HTERT RPE-1 (cell line): ENCODE measurements around the gene GSC2.
"Not testable (repeated sequence)": the region's sequence is repeated elsewhere in the genome, so short reads cannot be mapped to it uniquely, and the experiment has no call there.

Experiments
- in situ Hi-C: fragments of 300-500 bp; cut with MboI; formaldehyde crosslinking; loops from 4 replicates; pipeline ENCODE4 v1.14.3; 2020; ENCODE audit warnings: low sequenced_read_pairs

Gene GSC2

GRCh38 chr22:19156109-19156508 is 6.0 kb upstream of the GSC2 start:
- in situ Hi-C loops: not testable (repeated sequence)

GRCh38 chr22:19152942-19153883 is 3.1 kb upstream of the GSC2 start:
- in situ Hi-C loops: no loop called here

GRCh38 chr22:19151329-19152191 is 1.5 kb upstream of the GSC2 start:
- in situ Hi-C loops: no loop called here

DNA sequence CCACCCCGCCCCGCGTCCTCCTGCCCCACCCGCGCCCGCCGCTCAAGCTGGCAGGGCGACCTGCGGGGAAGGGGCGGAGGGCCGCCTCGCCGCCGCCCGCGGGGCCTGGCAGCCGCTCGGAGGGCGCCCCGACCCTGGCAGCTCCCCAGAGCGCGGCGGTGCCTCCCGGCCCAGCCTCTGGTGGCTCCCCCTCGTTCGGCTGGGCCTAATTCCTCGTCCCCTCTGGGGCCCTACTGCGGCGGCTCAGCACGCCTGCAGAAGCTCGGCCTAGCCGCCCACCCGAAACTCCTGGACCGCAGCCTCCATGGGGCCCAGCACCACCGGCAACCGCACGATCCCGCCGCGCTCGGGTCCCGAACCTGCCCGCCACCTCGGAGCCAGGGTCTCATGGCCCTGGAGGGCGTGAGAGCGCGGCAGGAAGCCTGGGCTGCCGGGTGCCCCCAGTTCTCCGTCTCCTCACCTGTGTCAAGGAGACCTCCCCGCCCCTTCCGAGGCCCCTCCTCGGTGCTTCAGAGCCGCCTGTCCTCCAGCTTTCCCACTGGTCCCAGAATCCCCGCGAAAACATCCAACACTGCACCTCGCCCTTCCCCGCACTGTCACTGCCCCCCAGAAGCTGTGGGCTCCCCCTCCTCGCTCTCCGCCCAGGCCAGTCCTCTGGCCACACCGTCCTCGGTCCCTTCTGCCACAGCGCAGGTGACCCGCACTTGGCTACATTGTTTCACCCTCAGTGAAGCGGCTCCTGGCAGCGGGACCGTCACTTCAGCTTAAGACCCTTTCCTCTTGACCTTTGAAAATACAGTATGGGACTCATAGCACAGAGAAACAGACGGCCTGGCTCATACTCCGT is 613 bp upstream of the GSC2 start:
- in situ Hi-C loops: no loop called here

- in situ Hi-C loops: no loop called here
Observed at GRCh38 chr22:19149047-19149883, 827 bp downstream of the GSC2 start.

DNA sequence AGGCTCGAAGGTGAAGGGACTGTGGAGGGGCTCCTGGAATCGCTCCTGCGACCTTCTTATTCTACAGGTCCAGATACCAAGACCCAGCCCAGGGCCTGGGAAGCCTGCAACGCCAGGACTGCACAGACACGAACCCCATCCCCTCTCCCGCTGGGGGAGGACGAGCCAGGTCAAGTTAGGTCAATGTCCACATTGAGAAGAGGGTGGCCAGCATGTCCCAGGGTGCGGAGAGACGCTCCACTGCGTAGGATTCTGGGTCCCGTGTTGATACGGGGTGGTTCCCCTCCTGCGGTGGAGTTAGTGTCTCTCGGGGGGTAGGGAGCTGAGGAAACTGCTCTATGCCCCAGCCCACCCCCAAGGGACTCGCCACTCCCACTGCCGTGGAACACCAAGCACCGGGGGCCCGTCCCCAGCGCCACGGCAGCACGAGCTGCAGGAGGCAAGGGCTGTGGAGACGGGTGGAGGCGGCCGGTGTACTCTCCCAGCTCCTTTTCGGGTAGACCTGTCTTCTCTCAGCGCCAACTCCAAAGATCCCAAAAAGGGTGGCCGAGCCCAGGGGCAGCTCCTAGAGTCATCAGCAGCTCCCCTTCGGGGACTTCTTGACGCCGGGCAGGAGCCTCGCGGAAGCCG is 1.6 kb downstream of the GSC2 start:
- in situ Hi-C loops: no loop called here

GRCh38 chr22:19147195-19147780 is 2.8 kb downstream of the GSC2 start:
- in situ Hi-C loops: no loop called here

- in situ Hi-C loops: no loop called here
Observed at GRCh38 chr22:19146215-19146968, 3.7 kb downstream of the GSC2 start.

DNA sequence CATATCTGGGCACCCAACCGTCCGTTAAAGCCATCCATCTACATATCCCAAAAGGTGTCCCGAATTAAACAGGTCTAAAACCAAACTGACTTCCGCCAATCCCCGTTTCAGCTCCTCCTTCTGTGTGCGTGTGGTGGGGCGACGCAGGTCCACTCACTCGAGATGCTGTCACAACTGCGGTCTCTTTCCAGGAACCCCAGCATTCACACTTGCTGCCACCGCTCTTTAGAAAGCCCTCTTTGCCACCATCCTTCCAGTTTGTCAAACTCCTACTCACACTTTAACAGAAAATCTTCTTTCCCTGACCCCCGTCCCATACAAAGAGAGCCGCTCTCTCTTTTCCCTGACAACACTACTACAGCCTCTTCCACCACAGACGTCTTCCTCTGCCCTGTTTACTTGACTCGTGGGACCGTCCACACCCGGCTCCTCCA is 6.1 kb downstream of the GSC2 start:
- in situ Hi-C loops: no loop called here

- in situ Hi-C loops: no loop called here
Observed at GRCh38 chr22:19143212-19143611, 6.9 kb downstream of the GSC2 start.

DNA sequence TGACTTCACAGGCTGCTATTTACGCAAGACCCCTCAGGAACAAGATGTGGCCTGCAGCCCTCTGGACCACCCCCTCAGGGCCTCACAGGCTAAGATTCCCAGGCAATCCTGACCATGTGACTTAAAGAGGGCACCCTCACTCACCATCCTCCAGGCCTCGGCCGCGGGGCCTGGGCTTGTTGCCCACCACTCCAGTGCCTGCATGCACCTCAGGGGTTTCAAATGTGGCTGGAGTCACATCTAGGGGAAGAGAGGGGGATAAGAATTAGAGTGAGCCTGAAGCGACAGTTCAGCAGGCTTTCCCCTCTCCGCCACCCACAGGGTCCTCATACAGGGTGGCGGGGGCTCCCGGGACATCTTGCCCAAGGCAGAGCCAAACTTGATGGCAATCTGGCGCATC is 7.7 kb downstream of the GSC2 start:
- in situ Hi-C loops: no loop called here

DNA sequence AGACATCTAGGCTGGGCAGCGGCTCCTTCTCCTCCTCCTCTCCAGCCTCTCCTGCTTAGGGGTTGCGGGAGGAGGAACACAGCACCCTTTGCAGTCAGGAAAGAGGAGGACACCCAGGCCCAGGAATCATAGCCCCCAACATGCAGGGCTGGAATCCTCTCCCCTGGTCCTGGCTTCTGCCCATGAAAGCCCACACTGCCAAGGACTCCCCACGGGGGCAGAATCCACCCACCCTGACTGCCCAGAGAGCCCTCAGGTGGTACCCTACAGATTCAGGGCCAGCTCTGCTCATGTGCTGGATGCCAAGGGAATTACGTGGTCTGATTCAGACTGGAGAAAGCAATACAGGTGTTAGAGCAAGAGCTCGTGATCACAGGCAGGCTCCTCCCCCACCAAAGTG is 10.1 kb downstream of the GSC2 start:
- in situ Hi-C loops: no loop called here

DNA sequence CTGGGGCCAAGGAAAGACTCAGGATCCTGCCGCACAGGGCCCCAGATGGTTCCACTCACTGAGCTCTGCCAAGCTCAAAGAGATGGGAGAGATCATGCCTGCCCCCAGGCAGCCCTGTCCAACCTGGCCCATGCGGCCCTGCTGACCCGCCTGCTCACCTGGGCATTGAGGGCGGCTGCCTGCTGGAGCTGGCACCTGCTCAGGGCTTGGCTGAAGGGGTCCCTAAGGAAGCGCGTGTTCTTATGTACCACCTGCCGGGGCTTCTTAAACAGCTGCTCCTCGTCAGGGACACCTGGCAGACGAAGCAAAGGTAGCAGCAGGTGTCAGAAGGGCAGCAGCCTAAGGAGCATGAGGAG is 11.1 kb downstream of the GSC2 start:
- in situ Hi-C loops: no loop called here

DNA sequence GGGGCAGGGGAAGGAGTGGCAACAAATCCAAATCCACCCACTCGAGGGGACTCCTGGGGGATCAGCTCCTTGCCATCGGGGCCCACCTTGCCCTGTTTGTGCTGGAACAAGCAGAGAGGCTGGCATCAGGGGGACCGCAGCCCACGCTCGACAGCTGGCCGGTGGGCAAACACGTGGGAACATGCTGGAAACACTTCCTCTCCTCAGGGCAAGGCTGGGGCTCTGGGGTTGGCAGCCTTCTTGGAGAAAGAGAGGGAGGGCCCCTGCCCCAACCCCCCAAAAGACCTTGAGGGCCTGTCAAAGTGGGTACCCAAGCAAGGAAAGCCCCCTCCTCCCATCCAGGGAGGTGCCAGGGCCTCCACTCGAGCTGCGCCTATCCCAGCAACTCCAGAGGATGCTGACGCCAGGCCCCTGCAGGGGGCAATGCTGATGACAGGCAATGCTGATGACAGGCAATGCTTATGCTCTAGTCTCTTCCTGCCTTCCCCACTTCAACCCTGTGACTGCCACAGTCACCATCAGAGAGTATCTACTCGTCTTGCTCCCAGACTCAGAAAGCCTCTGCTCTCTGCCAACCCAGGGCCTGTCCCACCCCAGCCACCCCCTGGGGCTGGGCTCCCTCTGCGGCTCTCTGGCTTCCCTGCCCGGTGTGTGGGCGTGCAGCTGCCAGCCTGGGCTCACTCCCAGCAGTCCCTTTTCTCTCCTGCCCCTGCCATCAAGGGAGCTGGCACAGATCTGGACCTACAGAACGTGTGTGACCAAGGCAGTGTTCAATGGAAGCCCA is 11.7 kb downstream of the GSC2 start:
- in situ Hi-C loops: no loop called here

- in situ Hi-C loops: no loop called here
Observed at GRCh38 chr22:19137384-19138216, 12.5 kb downstream of the GSC2 start.

GRCh38 chr22:19136915-19137314 is 13.2 kb downstream of the GSC2 start:
- in situ Hi-C loops: no loop called here

DNA sequence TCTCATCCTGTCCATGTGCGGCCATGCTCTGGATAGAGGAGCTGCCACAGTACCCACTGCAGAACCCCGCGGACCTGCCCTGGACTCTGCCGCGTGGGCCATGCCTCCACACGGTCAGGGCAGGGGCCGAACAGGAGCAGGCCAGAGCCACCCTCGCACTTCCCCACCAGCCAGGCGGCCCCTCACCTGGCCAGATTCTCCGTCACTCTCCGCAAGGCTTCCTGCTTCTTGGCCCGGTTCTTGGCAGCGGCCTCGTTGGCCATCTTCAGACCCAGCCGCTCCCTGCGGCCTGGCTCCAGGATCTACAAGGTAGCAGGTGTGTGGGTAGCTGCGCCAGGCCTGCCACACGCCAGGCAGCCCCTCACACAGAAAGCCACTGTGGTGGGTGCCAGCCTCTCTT is 15.2 kb downstream of the GSC2 start:
- in situ Hi-C loops: no loop called here
